GM12891 (cell line): ENCODE measurements around the gene SCARF2.
"Not testable (repeated sequence)": the region's sequence is repeated elsewhere in the genome, so short reads cannot be mapped to it uniquely, and the experiment has no call there.

Experiments
- DNase-seq: peaks from one replicate; pipeline ENCODE4 v3.0.0; 2011; ENCODE audit warnings: low spot score; ENCODE audit not compliant: insufficient read length
- FAIRE-seq: peaks from 2 replicates; lab custom pipeline; 2011; peaks lifted over from hg19 to GRCh38; lab: Jason Lieb, UNC
- PAX5 ChIP-seq: IDR thresholded peaks from 2 replicates; pipeline ENCODE4 v1.6.1; 2011; ENCODE audit warnings: low read length, moderate library complexity, mild to moderate bottlenecking; ENCODE audit not compliant: insufficient read depth, severe bottlenecking
- POLR2A ChIP-seq: IDR thresholded peaks from 2 replicates; pipeline ENCODE4 v1.6.1; 2011; ENCODE audit warnings: low read depth, low read length, control low read depth
- POLR2AphosphoS5 ChIP-seq: IDR thresholded peaks from 2 replicates; pipeline ENCODE4 v1.6.1; 2011; ENCODE audit warnings: low read depth, low read length, control low read depth
- POU2F2 ChIP-seq: IDR thresholded peaks from 2 replicates; pipeline ENCODE4 v1.6.1; 2011; ENCODE audit warnings: low read depth, mild to moderate bottlenecking, control low read depth, low read length, moderate library complexity
- SPI1 ChIP-seq: IDR thresholded peaks from 2 replicates; pipeline ENCODE4 v1.6.1; 2011; ENCODE audit warnings: low read depth, low read length, control low read depth
- TAF1 ChIP-seq: IDR thresholded peaks from 2 replicates; pipeline ENCODE4 v1.6.1; 2011; ENCODE audit warnings: low read depth, low read length, control low read depth

The SCARF2 gene

GRCh38 chr22:20384171-20384570 lies 53.5 kb downstream of the SCARF2 start:
- no peak for TF ChIP-seq SPI1
- TF ChIP-seq POLR2AphosphoS5: no peak
- no peak for TF ChIP-seq POLR2A
- TF ChIP-seq PAX5: no peak
- TF ChIP-seq POU2F2: no peak
- TF ChIP-seq TAF1: no peak
- FAIRE-seq: no peak

GRCh38 chr22:20383538-20383937 lies 54.1 kb downstream of the SCARF2 start:
- DNase-seq (no peak), FAIRE-seq (no peak)
- no peak for TF ChIP-seq TAF1
- no peak for TF ChIP-seq POU2F2
- TF ChIP-seq POLR2A: no peak
- no peak for TF ChIP-seq PAX5
- TF ChIP-seq POLR2AphosphoS5: no peak
- no peak for TF ChIP-seq SPI1

More at GRCh38 chr22:20384171-20384570, 53.5 kb downstream of the SCARF2 start:
- DNase-seq: no peak

- no peak for FAIRE-seq
- no peak for TF ChIP-seq POU2F2
- no peak for TF ChIP-seq TAF1
- TF ChIP-seq SPI1: no peak
- no peak for TF ChIP-seq POLR2A
- TF ChIP-seq POLR2AphosphoS5: no peak
- no peak for TF ChIP-seq PAX5
These were observed 57.1 kb downstream of the SCARF2 start for GRCh38 chr22:20380486-20380885.

GRCh38 chr22:20378684-20379083 lies 58.9 kb downstream of the SCARF2 start:
- DNase-seq, FAIRE-seq: not testable (repeated sequence)

More at GRCh38 chr22:20380486-20380885, 57.1 kb downstream of the SCARF2 start:
- no peak for DNase-seq

- no peak for FAIRE-seq
- no peak for DNase-seq
- TF ChIP-seq POLR2A (no peak), POU2F2 (no peak), TAF1 (no peak), PAX5 (no peak), SPI1 (no peak), POLR2AphosphoS5 (no peak)
These were observed 59.5 kb downstream of the SCARF2 start for GRCh38 chr22:20378110-20378509.

- FAIRE-seq, DNase-seq: not testable (repeated sequence)
These were observed 60.6 kb downstream of the SCARF2 start for GRCh38 chr22:20376983-20377382.

GRCh38 chr22:20376281-20376680 lies 61.3 kb downstream of the SCARF2 start:
- not testable (repeated sequence) for FAIRE-seq, DNase-seq
